Activated naive CD4-positive, alpha-beta T cell (primary cell): ENCODE data around the gene PDLIM1.

ENCODE experiments used
- DNase-seq, 4 experiments: peaks; one replicate each; lab custom pipeline; 2025; lab: John Stamatoyannopoulos, UW

PDLIM1 gene

GRCh38 chr10:95290461-95291364 is at the start of gene PDLIM1:
Gene PDLIM1, minus strand, starts transcription at chr10:95291003. Its CDS starts 88 bp downstream, at chr10:95290915.
- DNase-seq: no peak

GRCh38 chr10:95339863-95340262 is 49.1 kb upstream of the PDLIM1 start:
- DNase-seq: no peak

DNA sequence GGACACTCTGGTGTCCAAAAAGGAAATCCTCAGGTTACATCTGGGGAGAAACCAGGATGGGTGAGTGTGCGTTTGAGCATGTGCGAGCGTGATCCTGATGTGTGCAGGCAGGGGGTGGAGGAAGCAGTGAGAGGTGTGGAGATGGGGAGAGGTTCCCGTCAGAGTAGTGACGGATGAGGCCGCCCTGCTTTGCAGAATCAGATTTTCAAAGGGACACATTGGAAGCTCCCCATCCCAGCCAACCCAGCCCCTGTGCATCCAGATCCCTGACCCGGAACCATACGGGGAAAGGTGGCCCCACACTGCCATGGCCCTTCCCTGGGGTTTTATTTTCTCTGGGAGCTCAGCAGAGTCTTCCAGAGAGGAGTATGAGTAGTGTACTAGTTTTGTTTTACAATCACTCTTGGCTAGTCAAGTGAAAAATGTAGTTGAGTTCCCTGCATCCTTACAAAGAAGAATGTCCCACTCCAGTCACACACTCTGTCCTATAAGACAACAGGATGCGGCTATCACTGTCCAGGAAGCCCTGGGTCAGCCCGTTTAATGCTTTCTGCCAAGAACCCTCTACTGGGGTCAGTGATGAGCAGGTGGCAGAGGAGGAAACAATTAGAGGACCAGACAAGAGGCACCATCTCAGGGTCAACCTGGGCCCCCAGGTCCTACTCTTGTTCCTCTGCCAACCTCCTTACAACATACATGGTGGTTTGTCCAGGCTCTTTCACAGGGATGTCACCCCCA is 46.8 kb upstream of the PDLIM1 start:
- no peak for DNase-seq

- no peak for DNase-seq
Observed at GRCh38 chr10:95336702-95337101, 45.9 kb upstream of the PDLIM1 start.

DNA sequence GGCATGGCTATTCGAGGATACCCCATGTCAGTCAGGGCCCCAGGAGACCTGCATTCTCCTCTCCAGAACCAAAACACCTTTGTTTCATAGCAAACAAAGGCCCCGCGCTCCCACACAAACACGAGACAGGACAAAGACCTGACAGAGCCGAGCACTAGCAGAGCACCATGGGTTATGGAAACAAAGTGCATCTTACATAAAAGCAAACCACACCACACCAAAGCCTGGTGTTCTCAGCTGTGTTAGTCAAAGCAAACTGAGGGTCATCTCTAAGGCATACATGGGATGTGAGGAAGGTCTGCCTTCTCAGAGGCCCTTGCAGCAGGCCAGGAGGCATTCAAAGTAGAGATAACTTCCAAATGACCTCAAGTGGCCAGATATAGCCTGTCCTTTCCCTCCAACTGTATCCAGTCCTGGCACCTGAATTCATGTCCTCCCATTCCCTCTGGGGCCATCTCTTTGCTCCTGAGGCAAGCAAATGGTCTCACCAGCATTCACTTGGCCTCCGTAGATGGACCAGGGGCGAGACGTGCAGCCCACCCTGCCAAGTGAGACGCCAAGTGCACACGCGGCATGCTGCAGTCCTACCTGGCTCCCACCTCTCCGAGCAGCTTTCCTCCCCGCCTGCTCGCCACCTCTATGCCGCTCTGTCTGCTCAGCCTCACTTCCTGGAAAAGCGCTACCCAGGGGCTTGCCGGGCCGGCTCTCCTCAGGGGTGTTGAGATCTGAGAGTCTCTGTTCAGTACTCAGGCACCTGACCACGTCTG is 45.3 kb upstream of the PDLIM1 start:
- no peak for DNase-seq

DNA sequence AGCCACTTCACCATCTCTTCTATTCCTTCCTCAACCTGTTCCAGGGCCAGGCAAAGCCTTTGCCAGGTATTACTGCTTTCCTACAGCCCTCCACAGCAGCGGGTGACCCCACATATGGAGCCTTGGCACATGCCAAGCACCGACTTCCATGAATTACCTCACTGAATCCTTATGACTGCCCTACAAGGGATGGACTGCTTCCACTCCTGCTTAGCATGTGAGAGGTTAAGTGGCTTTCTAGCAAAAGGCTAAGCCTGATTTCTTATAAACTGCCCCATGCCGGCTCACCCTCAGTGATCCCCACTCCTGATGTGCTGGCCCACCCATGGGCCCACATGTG is 44.0 kb upstream of the PDLIM1 start:
- no peak for DNase-seq

GRCh38 chr10:95333997-95334804 is 43.4 kb upstream of the PDLIM1 start:
- DNase-seq: no peak

GRCh38 chr10:95332666-95333249 is 42.0 kb upstream of the PDLIM1 start:
- no peak for DNase-seq

DNA sequence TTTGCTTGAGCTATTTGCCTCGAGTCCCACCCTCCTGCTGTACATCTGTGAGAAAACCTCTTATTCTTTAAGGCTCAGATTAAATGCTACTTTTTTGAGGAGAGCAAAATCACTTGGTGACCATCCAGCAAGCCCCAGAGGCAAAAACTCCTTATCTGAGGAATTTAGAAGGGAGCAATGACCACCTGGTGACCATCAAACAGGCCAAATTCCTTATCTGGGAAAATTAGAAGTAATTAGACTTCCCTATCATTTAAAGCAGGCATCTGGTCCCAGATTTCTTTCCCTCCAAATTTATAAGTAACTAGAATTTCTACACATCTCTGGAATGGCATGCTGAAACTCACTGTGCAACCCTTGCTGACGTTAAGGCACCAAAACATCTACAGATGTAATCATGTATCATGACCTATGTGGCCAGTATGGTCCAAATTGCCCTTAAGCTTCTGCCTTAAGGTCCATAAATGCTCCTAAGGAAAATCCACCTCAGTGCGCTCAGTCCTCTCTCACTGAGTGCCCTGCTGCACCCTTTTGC is 40.9 kb upstream of the PDLIM1 start:
- no peak for DNase-seq

GRCh38 chr10:95330966-95331453 is 40.2 kb upstream of the PDLIM1 start:
- DNase-seq: no peak

- DNase-seq: no peak
Observed at GRCh38 chr10:95329296-95329695, 38.5 kb upstream of the PDLIM1 start.

- no peak for DNase-seq
Observed at GRCh38 chr10:95328013-95328412, 37.2 kb upstream of the PDLIM1 start.

- DNase-seq: no peak
Observed at GRCh38 chr10:95327367-95327766, 36.6 kb upstream of the PDLIM1 start.

GRCh38 chr10:95326396-95326795 is 35.6 kb upstream of the PDLIM1 start:
- no peak for DNase-seq

- no peak for DNase-seq
Observed at GRCh38 chr10:95325863-95326262, 35.1 kb upstream of the PDLIM1 start.

DNA sequence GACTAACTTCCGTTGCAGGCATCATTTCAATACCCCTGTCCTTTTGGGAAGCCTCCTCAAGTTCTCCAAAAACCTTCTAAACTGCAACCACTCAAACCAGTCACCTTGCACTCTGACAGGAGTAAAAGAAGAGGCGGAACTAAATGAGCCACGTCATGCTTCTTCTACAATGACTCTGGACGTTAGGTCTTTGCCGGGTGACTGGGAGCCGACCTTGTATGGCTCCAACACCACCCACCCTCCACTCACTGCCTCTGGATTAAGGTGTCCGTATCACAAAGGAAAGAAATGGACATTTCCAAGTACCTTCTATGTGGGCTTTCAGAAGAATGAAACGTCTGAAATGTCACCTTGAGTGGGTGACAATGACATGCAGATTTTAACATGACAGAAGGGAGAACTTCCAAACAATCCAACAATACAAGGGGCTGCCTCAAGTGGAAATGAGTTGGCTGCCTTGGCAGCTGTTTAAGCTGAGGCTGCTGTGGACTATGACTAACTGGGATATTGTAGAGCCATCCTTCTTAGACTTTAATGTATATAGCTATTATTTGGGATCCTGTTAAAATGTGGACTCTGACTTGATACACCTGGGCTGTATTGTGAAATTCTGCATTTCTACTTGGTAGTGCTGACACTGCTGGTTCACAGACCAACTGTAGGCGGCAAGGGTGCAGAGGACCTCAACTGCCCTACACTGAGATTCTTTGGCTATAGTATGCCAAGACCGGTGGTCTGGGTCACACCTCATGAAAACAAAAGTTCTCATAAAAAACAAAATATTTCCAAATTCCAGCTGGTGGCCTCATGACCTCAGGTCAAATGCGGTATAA is 33.8 kb upstream of the PDLIM1 start:
- no peak for DNase-seq

GRCh38 chr10:95321554-95322301 is 30.9 kb upstream of the PDLIM1 start:
- DNase-seq: no peak

DNA sequence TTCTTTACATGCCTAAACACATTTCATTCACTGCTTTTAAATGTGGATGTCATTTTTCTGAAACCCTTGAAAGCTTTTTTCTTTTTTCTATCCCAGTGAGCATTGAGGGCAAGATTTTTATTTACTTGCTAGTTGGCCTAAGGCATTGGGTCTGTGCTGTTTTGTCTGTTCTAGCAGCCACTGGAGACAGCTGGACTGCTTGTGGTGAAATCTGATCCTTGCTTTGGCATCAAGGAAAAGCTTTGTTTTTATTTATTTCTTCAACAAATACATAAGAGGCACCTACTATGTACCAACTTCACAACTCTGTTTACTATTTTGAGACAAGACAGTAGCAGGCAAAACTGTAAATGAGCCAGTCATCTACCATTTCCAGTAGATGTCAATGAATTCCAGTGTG is 28.4 kb upstream of the PDLIM1 start:
- no peak for DNase-seq

DNA sequence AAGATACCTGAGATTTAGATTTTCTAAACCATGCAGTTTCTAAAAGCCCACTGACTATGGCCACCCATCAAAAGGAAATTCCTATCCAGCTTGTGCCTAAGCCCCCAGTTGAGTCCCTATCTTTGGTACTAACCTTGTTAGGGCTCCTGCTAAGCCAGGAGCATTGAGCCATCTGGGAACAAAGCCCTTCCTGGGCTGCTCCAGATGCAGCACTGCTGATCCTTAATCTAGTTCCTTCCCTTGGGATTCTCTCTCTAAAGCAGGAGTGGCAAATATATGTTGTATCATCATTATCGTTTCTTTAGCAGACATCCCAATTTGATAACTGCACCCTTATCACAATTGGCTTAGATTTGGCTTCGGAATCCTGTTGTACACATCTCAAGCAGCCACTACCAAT is 24.7 kb upstream of the PDLIM1 start:
- no peak for DNase-seq
